HG03378 (cell line): Measurements from ENCODE around the gene GTF3C1.

Experiments
- ATAC-seq: cut with Tn5 transposase; IDR thresholded peaks from one replicate; pipeline ENCODE4 v1.9.1; 2021; ENCODE audit warnings: mild to moderate bottlenecking, moderate library complexity; ENCODE audit not compliant: unreplicated experiment

Gene GTF3C1

GRCh38 chr16:27564224-27564623 lies 14.5 kb upstream of the GTF3C1 start:
- ATAC-seq, result no peak

DNA sequence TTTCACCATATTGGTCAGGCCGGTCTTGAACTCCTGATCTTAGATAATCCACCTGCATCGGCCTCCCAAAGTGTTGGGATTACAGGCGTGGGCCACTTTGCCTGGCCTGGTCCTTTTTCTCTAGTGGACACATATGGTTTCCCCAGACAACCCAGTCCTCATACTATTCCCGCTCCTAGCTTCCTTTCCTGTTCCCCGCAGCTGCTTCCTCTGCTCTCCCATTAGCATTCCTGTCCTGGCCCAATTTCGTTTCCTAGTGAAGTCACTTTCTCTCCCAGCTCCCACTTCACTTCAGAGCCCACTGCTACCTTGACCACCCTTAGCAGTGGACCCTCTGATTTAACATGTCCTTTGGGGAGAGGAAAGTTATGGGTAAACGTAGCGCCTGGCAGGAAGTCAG lies 11.5 kb upstream of the GTF3C1 start:
- no peak for ATAC-seq

- ATAC-seq, result no peak
Measured at GRCh38 chr16:27558932-27559331, 9.2 kb upstream of the GTF3C1 start.

DNA sequence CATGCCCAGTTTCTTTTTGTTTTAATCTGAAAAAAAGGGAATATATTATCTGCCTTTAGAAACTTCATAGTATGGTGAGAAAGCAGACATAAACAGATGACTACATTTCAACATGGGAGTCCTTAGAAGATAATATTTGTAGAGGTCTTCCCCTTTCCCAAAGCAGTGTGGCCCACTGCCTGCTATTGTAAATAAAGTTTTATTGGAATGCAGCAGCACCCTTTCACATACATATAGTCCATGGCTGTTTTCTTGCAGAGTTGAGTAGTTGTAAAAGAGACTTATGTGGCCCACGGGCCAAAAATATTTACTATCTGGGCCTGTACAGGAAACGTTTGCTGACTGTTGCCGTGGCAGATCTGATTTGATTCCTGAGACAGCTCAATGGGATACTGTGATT lies 8.7 kb upstream of the GTF3C1 start:
- ATAC-seq, result no peak

GRCh38 chr16:27556471-27556870 lies 6.8 kb upstream of the GTF3C1 start:
- no peak for ATAC-seq

DNA sequence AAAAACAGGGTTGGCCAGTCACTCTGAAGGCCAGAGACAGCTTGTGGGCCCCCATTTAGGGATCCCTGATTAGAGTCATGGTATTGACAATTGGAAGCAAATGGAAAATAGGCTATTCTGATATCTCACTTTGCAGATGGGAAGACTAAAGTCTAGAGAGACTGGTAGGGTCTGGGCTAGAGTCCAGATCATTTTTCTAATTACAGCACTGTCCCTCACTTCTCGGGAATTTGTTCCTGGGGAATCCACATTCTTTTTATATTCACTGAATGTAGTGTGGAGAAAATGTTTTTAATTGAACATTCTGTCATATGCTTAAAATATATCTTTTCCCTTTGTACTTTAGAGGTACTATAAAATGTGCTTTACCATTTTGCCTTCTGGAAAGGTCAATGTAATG lies 1.3 kb upstream of the GTF3C1 start:
- no peak for ATAC-seq

GRCh38 chr16:27550582-27550920 lies 838 bp upstream of the GTF3C1 start:
- ATAC-seq, result no peak

- ATAC-seq, result peak; percentile 23
Measured at GRCh38 chr16:27549464-27549745, 308 bp downstream of the GTF3C1 start.

- no peak for ATAC-seq
Measured at GRCh38 chr16:27547851-27548250, 1.9 kb downstream of the GTF3C1 start.

- ATAC-seq, result no peak
Measured at GRCh38 chr16:27547134-27547533, 2.6 kb downstream of the GTF3C1 start.

DNA sequence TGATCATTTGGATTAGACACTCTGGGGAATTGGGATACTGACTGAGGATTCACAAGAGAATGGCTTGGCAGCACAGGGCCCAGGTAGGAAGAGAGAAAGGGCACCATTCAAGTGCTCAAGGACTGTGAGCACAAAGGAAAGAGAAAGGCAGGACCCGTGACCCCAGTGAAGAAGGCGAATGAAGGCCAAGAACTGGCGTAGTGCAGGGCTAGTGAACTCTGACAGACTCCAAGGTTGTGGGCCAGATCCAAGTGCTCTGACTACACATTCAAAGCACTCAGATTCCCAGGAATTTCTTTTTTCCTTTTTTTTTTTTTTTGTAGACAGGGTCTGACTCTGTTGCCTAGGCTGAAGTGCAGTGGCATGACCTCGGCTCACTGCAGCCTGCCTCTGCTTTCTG lies 5.0 kb downstream of the GTF3C1 start:
- ATAC-seq, result no peak

- no peak for ATAC-seq
Measured at GRCh38 chr16:27543801-27544200, 5.9 kb downstream of the GTF3C1 start.

GRCh38 chr16:27539636-27540035 lies 10.1 kb downstream of the GTF3C1 start:
- ATAC-seq, result no peak

- ATAC-seq, result no peak
Measured at GRCh38 chr16:27539120-27539519, 10.6 kb downstream of the GTF3C1 start.

- ATAC-seq, result no peak
Measured at GRCh38 chr16:27538528-27538927, 11.2 kb downstream of the GTF3C1 start.

DNA sequence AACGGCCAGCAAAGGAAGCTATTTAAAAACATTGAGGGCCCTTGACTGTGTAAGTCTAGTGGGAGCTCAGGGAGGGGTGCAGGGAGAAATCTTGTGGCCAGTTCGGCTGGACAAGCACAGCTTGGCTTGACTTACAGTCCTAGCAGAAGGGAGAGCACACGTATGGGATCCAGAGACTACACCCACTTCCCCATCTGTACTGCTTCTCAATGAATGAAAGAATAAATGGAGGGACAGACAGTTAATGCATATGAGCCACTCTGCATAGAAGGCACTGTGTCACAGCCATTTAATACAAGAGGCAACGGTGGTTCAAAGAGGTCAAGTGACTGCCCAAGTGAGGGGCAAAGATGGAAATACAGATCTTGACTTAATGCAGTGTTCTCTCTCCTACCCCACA lies 15.5 kb downstream of the GTF3C1 start:
- ATAC-seq, result no peak

- ATAC-seq, result no peak
Measured at GRCh38 chr16:27531826-27532800, 17.6 kb downstream of the GTF3C1 start.

GRCh38 chr16:27531186-27531585 lies 18.5 kb downstream of the GTF3C1 start:
- ATAC-seq, result no peak

DNA sequence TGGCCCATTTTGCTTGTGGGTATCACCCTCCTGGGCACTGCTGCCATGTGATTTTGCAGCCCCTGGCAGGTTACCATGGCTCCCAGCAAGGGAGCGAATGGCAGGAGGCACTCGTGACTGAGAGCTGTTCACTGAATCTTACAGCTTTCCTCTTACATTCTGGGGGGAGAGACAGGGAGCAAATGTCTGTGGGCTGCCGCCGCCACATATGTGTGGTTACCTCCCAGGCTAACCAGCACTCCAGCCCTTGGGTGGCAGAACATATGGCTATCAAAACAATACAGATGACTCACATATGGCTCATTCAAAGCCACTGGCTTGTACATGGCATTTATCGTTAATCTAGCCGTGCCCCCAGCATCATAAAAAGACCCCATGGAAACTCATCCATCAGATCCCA lies 19.8 kb downstream of the GTF3C1 start:
- ATAC-seq, result no peak

DNA sequence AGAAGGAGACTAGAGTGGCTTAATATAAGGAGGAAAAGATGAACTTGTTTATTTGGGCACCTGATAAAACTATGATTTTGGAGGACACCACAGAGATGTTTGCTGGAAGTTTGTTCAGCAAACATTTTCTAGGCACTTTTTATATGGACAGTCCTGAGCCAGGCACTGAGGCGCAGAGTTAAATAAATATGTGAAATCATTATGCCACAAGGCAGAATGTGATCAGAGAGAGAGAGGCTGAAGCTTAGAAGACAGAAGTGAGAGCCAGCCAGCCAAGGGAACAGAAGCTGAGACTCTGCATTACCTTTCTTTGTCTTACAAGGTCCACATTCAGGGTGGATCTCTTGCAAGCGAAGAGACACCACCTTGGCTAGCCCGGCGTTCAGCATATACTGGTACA lies 21.4 kb downstream of the GTF3C1 start:
- ATAC-seq, result no peak

DNA sequence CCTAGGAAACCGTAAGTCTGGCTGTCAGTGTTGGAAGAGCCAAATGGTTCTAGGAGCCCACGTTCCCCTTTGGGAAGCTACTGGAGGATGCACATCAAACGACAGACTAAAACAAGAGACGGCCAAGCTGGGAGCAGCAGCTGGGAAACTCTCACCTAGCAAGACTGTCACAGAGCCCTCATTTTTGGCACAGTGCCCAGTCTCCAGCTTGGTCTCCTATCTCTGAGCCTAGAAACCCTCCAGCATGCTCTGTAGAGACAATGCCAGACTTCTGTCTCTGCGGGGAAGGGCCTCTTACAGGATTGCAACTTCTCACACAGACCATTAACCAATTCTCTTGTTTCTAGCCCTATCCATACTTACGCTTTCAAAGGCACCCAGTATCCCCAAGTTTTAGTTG lies 23.5 kb downstream of the GTF3C1 start:
- ATAC-seq, result no peak

GRCh38 chr16:27522173-27522707 lies 27.5 kb downstream of the GTF3C1 start:
- no peak for ATAC-seq
